Fibroblast of the conjunctiva (primary cell): Measurements from ENCODE around the gene ARR3.
A peak's percentile ranks its signal among the peaks of the same experiment; 100 is the strongest.
"Not testable (repeated sequence)": the region's sequence is repeated elsewhere in the genome, so short reads cannot be mapped to it uniquely, and the experiment has no call there.

Experiments used
- DNase-seq: peaks from one replicate; pipeline ENCODE4 v3.0.0-alpha.2; 2010; ENCODE audit warnings: low read depth

ARR3 gene

DNA sequence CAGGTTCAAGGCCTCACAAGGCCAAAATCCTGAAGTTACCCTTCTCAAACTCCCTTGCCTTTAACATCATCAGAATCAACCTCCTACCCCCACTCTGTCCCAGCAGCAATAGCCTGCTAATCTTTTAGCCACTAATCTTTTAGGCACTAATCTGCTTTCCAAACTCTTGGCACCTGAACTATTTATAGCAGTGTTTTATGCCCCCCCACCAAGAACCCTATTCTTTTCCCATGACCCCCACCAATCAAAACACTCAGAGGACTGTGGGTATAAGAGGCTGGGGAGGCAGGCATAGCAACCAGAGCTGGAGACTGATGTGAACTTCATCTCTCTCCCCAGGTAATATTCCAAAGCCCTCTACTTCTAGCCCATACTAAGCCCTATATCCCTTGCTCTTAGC lies at the start of gene ARR3:
ARR3 (plus strand) TSS at position 301 of the 400 bp plus-strand sequence. CDS start 1,052 bp downstream, outside the sequence.
- no peak for DNase-seq

DNA sequence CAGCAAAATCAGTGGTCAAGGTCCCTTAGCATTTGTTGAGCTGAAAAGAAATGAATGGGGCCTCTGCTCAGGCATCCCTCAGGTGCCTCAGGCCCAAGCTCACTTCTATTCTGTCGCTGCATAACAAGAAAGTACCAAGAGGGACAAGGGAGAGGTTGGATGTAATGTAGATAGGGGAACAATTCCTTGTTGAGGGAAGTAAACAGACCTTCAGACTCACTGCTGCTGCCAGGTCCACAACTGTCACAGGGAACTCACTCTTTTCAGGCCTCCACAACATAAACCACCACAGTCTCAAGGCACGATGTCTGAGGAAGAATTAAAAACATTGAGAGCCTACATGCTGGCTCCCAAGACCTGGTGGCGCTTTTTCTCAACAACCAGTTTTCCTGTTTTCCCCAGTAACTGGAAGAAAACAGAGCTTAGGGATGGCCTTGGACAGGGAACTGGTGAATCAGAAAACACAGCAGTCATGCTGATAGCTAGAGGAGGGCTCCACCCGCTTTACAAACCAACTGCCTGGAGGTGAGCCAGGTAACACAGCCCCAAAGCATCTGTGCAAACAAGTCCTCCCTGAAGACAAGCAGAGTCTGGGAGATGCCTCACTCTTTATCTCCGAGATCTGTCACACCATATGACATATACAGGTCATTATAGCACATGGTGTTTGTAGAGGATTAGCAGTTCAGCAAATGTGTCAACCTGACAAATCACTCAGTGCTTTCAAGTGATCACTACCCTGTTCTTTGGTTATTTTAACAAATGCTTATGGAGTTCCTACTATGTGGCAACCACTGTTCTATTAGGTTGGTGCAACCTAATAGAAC lies 48.0 kb upstream of the ARR3 start:
- peak; percentile 47 for DNase-seq

DNA sequence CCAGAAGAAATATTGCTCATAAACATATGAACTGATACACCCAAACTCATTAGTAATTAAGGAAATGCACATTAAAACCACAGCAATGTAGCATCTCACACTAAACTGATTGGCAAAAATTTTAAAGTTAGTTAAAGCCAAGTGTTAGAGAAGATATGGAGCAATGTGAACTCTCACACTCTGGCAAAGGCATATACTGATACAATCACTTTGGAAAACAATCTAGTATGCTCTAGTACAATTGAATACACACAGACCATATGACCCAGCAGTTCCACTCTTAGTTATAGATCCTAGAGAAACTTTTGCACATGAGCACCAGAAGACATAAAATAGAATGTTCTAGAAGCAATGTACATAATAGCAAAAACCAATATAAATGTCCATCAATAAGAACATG lies 42.1 kb upstream of the ARR3 start:
- no peak for DNase-seq

DNA sequence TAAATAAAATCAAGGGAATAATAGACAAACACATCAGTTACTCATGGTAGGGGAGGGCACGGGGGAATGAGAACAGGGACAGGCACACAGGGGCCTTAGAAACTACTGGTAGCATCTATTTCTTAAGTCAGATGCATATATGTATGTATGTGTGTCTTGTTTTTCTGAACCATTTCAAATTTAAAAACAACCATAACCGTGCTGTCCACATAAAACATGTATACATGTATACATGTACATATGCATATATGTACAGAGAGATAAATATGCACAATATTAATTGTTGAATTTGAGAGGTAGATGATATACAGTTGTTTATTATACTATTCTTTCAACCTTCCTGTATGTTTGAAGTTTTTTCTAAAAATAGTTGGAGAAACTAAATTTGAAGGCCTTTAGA lies 41.4 kb upstream of the ARR3 start:
- no peak for DNase-seq

DNA sequence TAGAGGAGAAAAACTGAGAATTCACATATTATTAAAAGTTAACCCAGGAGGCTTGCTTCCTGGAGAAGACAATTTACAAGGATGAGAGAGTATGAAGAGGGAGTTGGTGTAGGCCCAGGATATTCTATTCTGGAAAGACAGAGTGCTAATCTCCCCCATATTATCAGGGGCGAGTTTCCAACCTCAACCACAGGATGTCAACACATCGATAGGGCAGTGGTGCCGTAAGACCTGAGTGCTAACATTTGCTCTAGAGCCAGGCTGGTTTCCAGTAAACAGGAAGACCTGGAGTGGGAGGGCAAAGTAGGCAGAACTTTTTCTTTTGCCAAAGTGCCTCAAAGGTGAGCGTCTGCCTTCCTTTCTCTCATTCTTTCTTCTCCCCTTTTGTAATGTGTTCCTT lies 36.5 kb upstream of the ARR3 start:
- DNase-seq: no peak

DNA sequence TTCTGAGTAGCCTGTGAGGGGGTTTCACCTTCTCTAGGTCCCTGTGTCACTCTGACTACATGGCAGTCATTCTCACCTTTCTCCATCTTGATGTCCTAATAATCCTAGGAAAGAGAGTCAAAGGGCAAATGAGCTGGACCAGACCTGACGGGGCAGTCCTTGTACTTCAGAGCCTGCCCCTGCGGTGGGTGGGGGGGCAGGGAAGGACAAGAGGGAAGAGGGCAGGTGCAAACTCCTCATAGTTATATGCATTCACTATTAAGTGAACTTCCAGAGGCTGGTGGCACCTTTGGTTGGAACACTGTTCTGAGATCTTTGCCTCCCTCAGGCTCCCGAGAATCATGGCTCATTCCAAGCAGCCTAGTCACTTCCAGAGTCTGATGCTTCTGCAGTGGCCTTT lies 33.8 kb upstream of the ARR3 start, which contains the start of gene AWAT1:
AWAT1 (plus strand) TSS at position 301 of the 400 bp plus-strand sequence; CDS start at position 342, 41 bp downstream.
- DNase-seq: no peak

DNA sequence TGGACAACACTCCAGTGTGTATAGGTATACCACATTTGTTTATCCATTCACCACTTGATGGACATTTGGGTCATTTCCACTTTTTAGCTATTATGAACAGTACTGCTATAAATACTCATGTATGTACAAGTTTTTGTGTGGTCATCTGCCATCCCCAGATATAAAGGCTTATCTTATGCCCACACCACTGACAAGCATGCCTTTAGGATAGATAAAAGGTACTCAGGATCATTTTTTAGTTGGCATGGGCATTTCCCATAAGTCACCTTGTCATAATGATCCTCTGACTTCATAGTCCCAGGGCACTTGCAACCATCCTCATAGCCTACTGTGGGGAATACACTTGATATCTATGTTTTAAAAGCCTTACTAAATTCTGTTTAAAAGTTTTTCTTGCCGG lies 27.4 kb upstream of the ARR3 start:
- no peak for DNase-seq

DNA sequence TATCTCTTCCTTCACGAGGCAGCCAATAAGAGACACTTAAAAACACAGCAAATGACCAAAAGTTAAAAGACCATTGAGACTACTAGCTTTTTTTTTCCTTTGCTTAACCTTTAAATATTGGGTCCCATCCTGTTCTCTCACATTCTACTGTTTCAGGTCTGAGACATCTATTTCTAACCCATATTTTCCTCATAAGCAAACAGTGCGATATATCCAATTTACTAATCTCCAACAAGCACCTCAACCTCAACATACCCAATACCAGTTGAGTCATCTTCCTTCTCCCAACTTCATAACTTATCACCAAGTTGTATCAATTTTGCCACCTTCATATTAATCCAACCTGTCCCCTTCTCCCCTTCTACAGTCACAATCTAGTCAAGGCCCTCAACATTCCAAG lies 26.6 kb upstream of the ARR3 start:
- no peak for DNase-seq

DNA sequence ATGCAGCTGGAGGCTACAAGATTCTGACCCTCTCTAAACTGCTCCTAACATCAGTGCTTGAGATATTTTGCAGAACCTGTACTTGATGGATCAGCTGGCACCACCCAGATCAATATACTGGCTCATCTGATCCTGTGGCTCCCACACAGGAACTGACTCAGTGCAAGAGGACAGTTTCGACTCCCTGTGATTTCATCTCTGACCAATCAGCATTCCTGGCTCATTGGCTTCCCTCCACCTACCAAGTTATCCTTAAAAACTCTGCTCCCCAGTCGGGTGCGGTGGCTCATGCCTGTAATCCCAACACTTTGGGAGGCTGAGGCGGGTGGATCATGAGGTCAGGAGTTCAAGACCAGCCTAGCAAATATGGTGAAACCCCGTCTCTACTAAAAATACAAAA lies 24.5 kb upstream of the ARR3 start:
- DNase-seq: not testable (repeated sequence)

DNA sequence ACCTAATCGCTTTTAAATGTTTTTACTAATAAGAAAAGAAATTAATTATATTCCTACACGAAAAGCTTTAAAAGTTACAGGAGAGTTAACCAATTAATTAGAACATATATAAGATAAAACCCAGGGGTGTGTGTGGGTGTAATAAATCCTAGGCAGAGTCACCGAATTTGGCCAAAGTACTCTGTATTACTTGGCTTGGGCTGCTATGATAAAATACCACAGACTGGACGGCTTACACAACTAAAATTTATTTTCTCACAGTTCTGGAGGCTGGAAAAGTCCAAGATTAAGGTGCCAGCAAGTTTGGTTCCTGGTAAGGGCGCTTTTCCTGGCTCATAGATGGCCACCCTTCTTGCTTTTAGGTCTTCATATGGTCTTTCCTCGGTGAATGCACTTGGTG lies 23.3 kb upstream of the ARR3 start:
- no peak for DNase-seq

DNA sequence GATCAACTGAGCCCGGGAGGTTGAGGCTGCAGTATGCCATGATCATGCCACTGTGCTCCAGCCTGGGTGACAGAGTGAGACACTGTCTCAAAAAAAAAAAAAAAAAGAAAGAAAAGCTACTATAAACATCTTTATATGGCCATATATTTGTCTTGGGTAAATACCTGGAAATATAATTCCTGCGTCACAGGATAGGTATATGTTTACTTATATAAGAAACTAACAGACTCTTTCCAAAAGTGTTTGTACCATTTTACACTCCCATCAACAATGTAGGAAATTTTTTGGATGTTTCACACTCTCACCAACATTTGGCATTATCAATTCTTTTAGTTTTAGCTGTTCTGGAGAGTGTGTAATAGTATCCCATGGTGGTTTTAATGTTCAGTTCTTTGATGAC lies 20.9 kb upstream of the ARR3 start:
- no peak for DNase-seq

DNA sequence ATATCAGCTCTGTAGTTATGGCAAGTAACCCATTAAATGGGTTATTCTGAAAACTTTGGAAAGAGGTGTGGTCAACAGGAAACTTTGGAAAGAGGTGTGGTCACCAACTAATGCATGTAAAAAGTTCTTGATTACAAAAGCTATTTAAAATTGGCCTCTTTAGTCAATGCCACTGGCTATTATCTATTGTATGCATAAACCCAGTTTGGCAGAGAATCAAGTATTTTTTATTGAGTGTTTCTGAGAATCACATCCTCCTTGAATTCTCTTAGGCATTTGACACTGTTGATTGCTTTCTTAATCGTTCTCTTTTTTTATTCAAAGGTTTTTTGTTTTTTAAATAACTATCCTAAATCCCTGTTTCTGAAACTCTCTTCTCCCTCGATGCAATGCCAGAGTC lies 15.6 kb upstream of the ARR3 start:
- no peak for DNase-seq

DNA sequence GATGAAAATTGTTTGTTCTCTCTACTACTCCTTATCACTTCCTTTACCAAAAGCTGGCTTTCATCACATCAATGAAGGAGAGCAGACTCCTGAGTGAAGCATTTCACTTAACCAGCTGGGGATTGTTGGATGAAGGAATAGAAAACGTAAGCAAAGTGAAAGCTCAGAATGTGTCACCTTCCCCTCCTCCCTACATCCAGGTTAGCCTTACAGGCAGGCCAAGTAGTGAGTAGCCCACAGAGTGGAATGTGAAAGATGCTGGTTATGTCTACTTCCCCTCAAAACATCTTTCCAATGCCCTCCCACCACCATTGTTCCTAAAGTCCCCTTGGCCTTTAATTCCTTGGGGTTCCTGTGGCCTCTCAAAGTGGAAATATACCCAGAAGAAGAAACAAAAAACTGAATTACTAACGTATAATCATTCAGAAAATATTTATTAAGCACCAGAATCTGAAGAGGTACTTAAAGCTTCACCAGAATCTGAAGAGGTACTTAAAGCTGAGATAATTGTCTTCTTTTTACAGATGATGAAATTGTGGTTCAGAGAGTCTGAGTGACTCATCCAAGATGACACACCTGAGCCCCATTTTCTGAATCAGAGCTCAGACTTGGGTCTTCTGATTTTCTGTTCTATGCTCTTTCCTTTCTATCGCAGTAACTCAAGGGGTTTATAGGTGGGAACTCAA lies 14.6 kb upstream of the ARR3 start:
- DNase-seq: no peak

DNA sequence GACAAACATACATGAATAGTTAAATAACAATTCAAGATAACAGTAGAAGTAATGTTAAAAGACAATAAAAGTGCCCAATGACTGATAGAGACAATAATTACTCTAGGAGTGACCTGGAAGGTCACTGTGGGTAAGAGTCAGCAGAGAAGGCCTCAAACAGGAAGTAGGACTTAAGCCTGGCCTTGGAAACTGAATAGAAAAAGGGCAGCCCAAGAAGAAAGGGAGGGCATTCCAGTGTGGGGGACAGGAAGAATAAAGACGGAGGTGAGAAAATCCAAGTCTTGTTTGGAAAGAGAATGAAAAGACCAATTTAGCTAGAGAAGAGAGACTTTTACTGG lies 14.1 kb upstream of the ARR3 start:
- DNase-seq: no peak

DNA sequence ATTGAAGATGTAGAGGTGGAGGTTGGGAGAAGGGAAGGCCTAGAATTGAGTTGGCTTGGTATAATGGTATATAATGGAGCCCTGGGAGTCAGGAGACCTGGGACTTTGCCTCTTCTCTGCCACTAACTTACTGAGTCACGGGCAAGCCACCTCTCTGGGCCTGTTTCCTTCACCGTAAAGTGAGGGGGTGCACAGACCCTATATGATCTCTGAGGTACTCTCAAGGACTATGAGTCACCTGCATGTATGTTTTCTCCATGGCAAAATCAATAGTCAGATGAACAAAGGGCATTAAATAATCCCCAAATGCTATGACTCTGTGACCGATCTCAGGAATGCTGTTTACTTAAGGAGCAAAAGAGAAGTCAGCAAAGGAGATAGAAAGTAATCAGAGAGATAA lies 13.2 kb upstream of the ARR3 start:
- no peak for DNase-seq

DNA sequence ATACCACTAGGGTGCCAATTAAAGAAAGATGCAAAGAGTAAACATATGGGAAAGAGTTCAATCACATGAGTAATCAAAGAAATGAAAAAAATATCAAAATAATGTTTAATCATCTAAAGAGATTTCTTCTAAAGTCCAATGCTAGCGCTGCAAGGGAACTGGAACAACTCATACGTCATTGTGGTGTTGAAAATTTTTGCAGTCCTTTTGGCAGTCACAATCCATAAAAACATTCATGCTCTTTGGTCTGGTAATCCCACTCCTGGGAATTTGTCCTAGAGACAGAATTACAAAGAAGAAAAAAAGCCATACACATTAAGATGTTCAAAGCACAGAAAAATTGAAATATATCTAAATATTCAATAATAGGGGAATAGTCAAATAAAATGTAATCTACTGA lies 12.7 kb upstream of the ARR3 start:
- no peak for DNase-seq

DNA sequence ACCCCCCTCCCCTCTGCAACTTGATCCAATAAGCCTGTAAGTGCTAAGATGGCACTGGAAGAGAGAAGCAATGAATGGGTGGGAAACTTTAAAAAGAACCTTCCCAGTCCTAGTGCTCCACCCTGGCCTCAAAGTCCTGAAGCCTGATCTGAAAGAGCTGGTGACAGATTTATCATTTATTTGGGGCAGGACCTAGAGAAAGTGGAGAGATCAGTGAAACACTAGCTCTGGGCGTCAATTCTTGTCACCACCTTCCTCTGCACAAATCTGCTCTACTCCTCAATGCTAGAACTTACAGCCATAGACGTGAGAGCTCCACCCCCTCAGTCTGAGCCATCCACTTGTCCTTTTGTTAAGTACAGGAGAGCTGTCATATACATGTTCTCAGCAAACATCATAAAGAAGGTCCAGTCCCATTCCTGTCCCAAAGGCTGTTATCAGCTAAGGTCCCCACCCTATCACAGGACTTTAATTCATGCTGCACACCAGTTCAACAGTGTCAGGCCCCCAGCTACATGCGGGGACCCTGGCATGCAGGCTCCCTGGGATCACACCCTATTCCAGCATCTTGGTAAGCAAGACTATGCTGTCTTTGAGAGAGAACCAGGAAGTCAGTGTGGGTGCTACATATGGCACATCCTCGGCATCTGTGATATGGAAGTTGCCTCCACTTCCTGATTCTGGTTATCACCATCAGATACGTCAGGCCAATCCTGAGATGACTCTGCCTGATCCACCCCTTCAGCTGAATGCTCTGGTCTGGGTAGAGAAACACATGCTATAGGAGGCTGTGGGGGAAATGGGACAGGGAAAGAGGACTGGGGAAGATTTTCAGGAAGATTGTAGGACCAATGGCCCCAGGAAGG lies 10.5 kb upstream of the ARR3 start:
- DNase-seq: no peak

DNA sequence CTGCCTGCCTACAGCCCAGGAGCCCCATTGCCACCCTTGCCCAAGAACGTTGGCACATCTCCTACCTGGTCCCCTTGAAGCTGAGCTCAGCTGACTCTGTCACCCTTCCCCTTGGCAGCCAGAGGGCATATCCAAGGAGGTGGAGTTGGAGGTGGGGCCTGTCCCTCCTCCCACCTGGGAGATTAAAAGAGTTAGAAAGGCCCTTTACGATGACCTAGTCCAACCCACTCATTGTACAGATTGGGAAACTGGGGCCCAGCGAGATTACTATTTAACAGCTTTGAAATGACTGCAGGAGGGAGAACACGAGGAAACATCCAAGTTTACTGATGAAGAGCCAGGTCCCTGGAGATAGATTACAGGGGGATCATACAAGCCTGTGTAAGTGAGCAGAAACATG lies 8.0 kb upstream of the ARR3 start, which contains the start of gene P2RY4:
P2RY4 (minus strand) TSS at position 101 of the 400 bp plus-strand sequence. CDS start 580 bp downstream, outside the sequence.
- DNase-seq: no peak

DNA sequence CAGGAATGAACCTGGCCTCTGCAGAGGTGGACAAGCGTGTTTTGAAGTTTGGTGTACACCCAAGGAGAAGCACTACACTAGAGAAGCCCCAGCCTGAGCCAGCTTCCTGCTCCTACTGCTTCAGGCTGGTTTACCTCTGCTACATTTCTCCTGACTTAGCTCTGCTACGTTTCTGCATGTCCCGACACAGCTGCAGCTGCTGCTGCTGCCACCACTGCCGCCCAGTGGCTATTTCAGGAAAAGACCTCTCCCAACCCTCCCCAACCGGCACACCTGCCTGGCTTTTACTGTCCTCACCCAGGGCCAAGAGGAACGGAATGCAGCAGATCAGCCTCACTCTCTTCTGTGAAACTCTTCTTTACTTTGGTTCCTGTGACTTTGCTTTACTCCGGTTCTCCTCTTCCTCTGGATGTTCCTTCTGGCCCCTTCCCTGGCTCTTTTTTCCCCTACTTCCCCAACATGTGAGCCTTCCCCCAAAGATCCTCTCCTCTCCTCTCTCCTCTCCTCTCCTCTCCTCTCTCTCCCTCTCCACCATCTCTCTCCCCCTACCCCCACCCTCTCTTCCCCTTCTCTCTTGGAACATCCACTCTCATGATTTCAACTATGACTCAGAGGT lies 5.1 kb upstream of the ARR3 start:
- DNase-seq: peak; percentile 6

DNA sequence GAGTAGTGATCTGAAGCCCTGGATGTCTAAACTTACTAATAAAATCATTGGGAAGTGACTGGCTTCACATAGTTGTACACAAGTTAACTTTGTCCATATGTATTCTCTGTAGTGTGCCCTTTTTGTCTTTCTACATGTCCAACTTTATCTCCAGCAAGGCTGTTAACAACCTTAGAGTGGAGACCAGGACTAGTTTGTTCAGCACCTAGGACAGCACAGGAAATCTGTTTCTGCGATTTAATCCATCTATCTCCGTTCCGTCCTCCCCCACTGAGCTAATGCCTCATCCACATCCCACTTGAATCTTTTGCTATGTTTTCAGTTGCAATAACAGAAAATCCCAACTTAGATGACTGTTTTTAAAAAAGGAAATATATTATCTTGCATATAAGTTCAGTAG lies 3.4 kb upstream of the ARR3 start:
- DNase-seq: no peak

DNA sequence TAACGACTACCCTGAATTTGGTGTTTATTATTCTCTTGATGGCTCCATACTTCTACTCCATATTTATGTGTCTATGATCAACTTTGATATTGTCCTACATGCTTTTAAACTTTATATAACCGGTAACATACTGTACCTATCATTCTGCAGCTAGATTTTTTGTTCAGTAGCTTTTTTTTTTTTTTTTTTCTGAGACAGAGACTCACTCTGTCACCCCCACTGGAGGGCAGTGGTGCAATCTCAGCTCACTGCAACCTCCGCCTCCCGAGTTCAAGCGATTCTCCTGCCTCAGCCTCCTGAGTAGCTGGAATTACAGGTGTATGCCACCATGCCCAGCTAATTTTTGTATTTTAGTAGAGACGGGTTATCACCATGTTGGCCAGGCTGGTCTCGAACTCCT lies 5.9 kb downstream of the ARR3 start:
- not testable (repeated sequence) for DNase-seq

DNA sequence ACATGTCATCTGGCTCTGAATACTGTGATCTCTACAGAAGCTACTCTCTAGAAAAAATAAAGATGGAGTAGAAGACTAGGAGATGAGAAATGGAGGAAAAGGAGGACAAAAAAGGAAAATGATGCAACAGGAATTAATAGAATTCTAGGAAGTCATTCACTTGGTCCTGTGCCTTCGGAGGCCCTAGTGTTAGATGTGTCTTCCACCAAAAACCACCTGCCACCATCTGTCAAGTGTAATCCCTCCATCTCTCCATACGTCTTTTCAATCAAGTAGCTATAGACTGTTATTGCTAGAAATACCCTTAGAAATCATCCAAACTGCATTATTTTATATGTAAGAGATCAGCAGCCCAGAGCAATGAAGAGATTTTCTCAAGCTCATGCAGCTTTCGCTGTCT lies 10.9 kb downstream of the ARR3 start:
- DNase-seq: no peak
